Karpas-422 (cell line): ENCODE data around the gene PPM1E. TPM values are rescaled to one million over a fixed set of nuclear protein-coding genes. Genes with fewer than 3 reads are reported as not detected.
"Not testable (repeated sequence)": the region's sequence is repeated elsewhere in the genome, so short reads cannot be mapped to it uniquely, and the experiment has no call there.

Source experiments
- DNase-seq: peaks from one replicate; pipeline ENCODE4 v3.0.0-alpha.2; 2015
- H2AFZ ChIP-seq: fragments of 200-600 bp; sonication (generic); 2 replicates; pipeline ENCODE4 v1.6.1; 2014; ENCODE audit warnings: antibody characterized with exemption, low read length, mixed read lengths
- H3K27ac ChIP-seq: fragments of 200-600 bp; sonication (generic); 2 replicates; pipeline ENCODE4 v1.5.1; 2014; ENCODE audit warnings: mild to moderate bottlenecking, low read length, moderate library complexity
- H3K27me3 ChIP-seq: fragments of 200-600 bp; sonication (generic); 2 replicates; pipeline ENCODE4 v1.6.1; 2014; ENCODE audit warnings: low read length, mixed read lengths
- H3K36me3 ChIP-seq: fragments of 200-600 bp; sonication (generic); 2 replicates; pipeline ENCODE4 v1.6.1; 2014; ENCODE audit warnings: low read length, mixed read lengths; ENCODE audit not compliant: insufficient read depth
- H3K4me1 ChIP-seq: fragments of 200-600 bp; sonication (generic); 2 replicates; pipeline ENCODE4 v1.6.1; 2014; ENCODE audit warnings: mild to moderate bottlenecking, low read length, mixed read lengths
- H3K4me2 ChIP-seq: fragments of 200-600 bp; sonication (generic); 2 replicates; pipeline ENCODE4 v1.6.1; 2014; ENCODE audit warnings: low read length, low read depth, mild to moderate bottlenecking; ENCODE audit not compliant: poor library complexity, severe bottlenecking
- H3K4me3 ChIP-seq: fragments of 200-600 bp; sonication (generic); 2 replicates; pipeline ENCODE4 v1.5.1; 2014; ENCODE audit warnings: mild to moderate bottlenecking, antibody characterized with exemption, low read length, mixed read lengths
- H3K79me2 ChIP-seq: fragments of 200-600 bp; sonication (generic); 2 replicates; pipeline ENCODE4 v1.6.1; 2014; ENCODE audit warnings: mild to moderate bottlenecking, low read length, mixed read lengths
- H3K9ac ChIP-seq: fragments of 200-600 bp; sonication (generic); 2 replicates; pipeline ENCODE4 v1.6.0; 2014; ENCODE audit warnings: low read length
- H3K9me2 ChIP-seq: fragments of 200-600 bp; sonication (generic), shearing (Covaris generic); replicated peaks from 2 replicates; pipeline ENCODE4 v1.6.0; 2014; ENCODE audit warnings: mild to moderate bottlenecking, low read length, moderate library complexity; ENCODE audit not compliant: insufficient read depth
- H3K9me3 ChIP-seq: fragments of 300-700, 200-600 bp; sonication (generic); 2 replicates; pipeline ENCODE4 v1.6.1; 2014; ENCODE audit warnings: low read length, mixed read lengths
- H4K20me1 ChIP-seq: fragments of 200-600 bp; sonication (generic); 2 replicates; pipeline ENCODE4 v1.6.1; 2014; ENCODE audit warnings: mild to moderate bottlenecking, antibody characterized with exemption, low read length, low read depth; ENCODE audit not compliant: insufficient read depth
- total RNA-seq: library from RNA; depleted of rRNA; stranded (reverse); fragments of >200 nt; shearing (Covaris generic); gene quantifications from 2 replicates; pipeline ENCODE4 v1.2.3, GENCODE V29; 2014; ENCODE audit warnings: low replicate concordance

Gene PPM1E
- total RNA-seq, 1 experiment from 2014 or later: 0.56 TPM

GRCh38 chr17:58947411-58947810 is 191.8 kb downstream of the PPM1E start:
- H3K4me3 ChIP-seq: no peak overlapping the region
- peaks cover 31% of the 10 kb centered on the region for H3K9me3 ChIP-seq
- no peak for DNase-seq
- H3K9me2 ChIP-seq: no peaks in the 10 kb centered on the region
- H2AFZ ChIP-seq: no peak overlapping the region
- no peaks in the 10 kb centered on the region for H4K20me1 ChIP-seq
- no peaks in the 10 kb centered on the region for H3K36me3 ChIP-seq
- H3K4me1 ChIP-seq: no peaks in the 10 kb centered on the region
- no peaks in the 10 kb centered on the region for H3K79me2 ChIP-seq
- no peaks in the 10 kb centered on the region for H3K27me3 ChIP-seq
- H3K27ac ChIP-seq: no peak overlapping the region
- no peak overlapping the region for H3K4me2 ChIP-seq
- H3K9ac ChIP-seq: no peak overlapping the region

GRCh38 chr17:58947824-58948223 is 192.2 kb downstream of the PPM1E start:
- H3K4me1 ChIP-seq: no peaks in the 10 kb centered on the region
- no peak overlapping the region for H2AFZ ChIP-seq
- H3K27me3 ChIP-seq: no peaks in the 10 kb centered on the region
- H3K9me3 ChIP-seq: peaks cover 31% of the 10 kb centered on the region
- H3K4me3 ChIP-seq: no peak overlapping the region
- no peak overlapping the region for H3K4me2 ChIP-seq
- H3K79me2 ChIP-seq: no peaks in the 10 kb centered on the region
- H4K20me1 ChIP-seq: no peaks in the 10 kb centered on the region
- no peaks in the 10 kb centered on the region for H3K36me3 ChIP-seq
- no peak overlapping the region for H3K27ac ChIP-seq
- H3K9ac ChIP-seq: no peak overlapping the region
- no peaks in the 10 kb centered on the region for H3K9me2 ChIP-seq
- peak; percentile 27 for DNase-seq

- H3K9ac ChIP-seq, H3K36me3 ChIP-seq, H4K20me1 ChIP-seq, H2AFZ ChIP-seq, H3K9me2 ChIP-seq, H3K27me3 ChIP-seq, H3K79me2 ChIP-seq, H3K27ac ChIP-seq, DNase-seq, H3K4me2 ChIP-seq, H3K4me1 ChIP-seq, H3K4me3 ChIP-seq: not testable (repeated sequence)
- H3K9me3 ChIP-seq: peaks cover 20% of the 10 kb centered on the region
These were observed 198.7 kb downstream of the PPM1E start for GRCh38 chr17:58954358-58954757.

- H3K9ac ChIP-seq: no peak overlapping the region
- H3K27me3 ChIP-seq: no peaks in the 10 kb centered on the region
- no peaks in the 10 kb centered on the region for H3K9me2 ChIP-seq
- no peak overlapping the region for H3K4me3 ChIP-seq
- H3K79me2 ChIP-seq: no peaks in the 10 kb centered on the region
- H3K4me2 ChIP-seq: no peak overlapping the region
- no peaks in the 10 kb centered on the region for H3K36me3 ChIP-seq
- DNase-seq: no peak
- H2AFZ ChIP-seq: no peak overlapping the region
- H3K4me1 ChIP-seq: no peaks in the 10 kb centered on the region
- no peak overlapping the region for H3K27ac ChIP-seq
- H3K9me3 ChIP-seq: no peaks in the 10 kb centered on the region; the same call in 1 of the 2 replicates
- no peaks in the 10 kb centered on the region for H4K20me1 ChIP-seq
These were observed 201.5 kb downstream of the PPM1E start for GRCh38 chr17:58956997-58957724.

GRCh38 chr17:58957725-58958073 is 202.0 kb downstream of the PPM1E start:
- not testable (repeated sequence) for H3K27ac ChIP-seq, H3K9ac ChIP-seq, H3K4me2 ChIP-seq, H3K27me3 ChIP-seq, H3K9me2 ChIP-seq, H4K20me1 ChIP-seq, H2AFZ ChIP-seq, H3K9me3 ChIP-seq, H3K36me3 ChIP-seq, H3K4me1 ChIP-seq, H3K4me3 ChIP-seq, H3K79me2 ChIP-seq, DNase-seq

GRCh38 chr17:58960068-58960467 is 204.4 kb downstream of the PPM1E start:
- H3K4me2 ChIP-seq: no peak overlapping the region
- no peak overlapping the region for H2AFZ ChIP-seq
- H3K4me3 ChIP-seq: no peak overlapping the region
- H3K36me3 ChIP-seq: no peaks in the 10 kb centered on the region
- H3K27me3 ChIP-seq: no peaks in the 10 kb centered on the region
- no peaks in the 10 kb centered on the region for H3K9me3 ChIP-seq
- no peaks in the 10 kb centered on the region for H3K79me2 ChIP-seq
- H4K20me1 ChIP-seq: no peaks in the 10 kb centered on the region
- DNase-seq: peak; percentile 68
- H3K27ac ChIP-seq: no peak overlapping the region
- H3K4me1 ChIP-seq: no peaks in the 10 kb centered on the region
- H3K9ac ChIP-seq: no peak overlapping the region
- H3K9me2 ChIP-seq: no peaks in the 10 kb centered on the region

GRCh38 chr17:58965221-58965620 is 209.6 kb downstream of the PPM1E start:
- H3K4me2 ChIP-seq: no peak overlapping the region
- H3K4me3 ChIP-seq: no peak overlapping the region
- H2AFZ ChIP-seq: no peak overlapping the region
- H3K79me2 ChIP-seq: no peaks in the 10 kb centered on the region
- no peaks in the 10 kb centered on the region for H3K36me3 ChIP-seq
- H4K20me1 ChIP-seq: no peaks in the 10 kb centered on the region
- H3K9ac ChIP-seq: no peak overlapping the region
- no peaks in the 10 kb centered on the region for H3K27me3 ChIP-seq
- no peaks in the 10 kb centered on the region for H3K9me3 ChIP-seq
- H3K4me1 ChIP-seq: no peaks in the 10 kb centered on the region
- H3K27ac ChIP-seq: no peak overlapping the region
- no peaks in the 10 kb centered on the region for H3K9me2 ChIP-seq
- no peak for DNase-seq

- Histone ChIP-seq H3K4me3 (no peak overlapping the region), H3K4me2 (no peak overlapping the region), H3K9ac (no peak overlapping the region), H3K79me2 (no peaks in the 10 kb centered on the region), H2AFZ (no peak overlapping the region), H4K20me1 (no peaks in the 10 kb centered on the region), H3K4me1 (no peaks in the 10 kb centered on the region), H3K9me2 (no peaks in the 10 kb centered on the region), H3K9me3 (no peaks in the 10 kb centered on the region), H3K27me3 (no peaks in the 10 kb centered on the region), H3K36me3 (no peaks in the 10 kb centered on the region), H3K27ac (no peak overlapping the region)
- peak; percentile 23 for DNase-seq
These were observed 210.6 kb downstream of the PPM1E start for GRCh38 chr17:58966208-58966607.
